ENCODE results near the gene GSTO1.

GRCh38 chr10:104243512-104243911 is 11.2 kb upstream of the GSTO1 start:
- TF ChIP-seq CTCF (IDR thresholded peaks at IDR 0.05) (no peak), POLR2A (IDR thresholded peaks at IDR 0.05) (no peak)

All from esophagus squamous epithelium (tissue), 4 donors.